ENCODE data around the gene DYNLT2B.

The DYNLT2B gene

DNA sequence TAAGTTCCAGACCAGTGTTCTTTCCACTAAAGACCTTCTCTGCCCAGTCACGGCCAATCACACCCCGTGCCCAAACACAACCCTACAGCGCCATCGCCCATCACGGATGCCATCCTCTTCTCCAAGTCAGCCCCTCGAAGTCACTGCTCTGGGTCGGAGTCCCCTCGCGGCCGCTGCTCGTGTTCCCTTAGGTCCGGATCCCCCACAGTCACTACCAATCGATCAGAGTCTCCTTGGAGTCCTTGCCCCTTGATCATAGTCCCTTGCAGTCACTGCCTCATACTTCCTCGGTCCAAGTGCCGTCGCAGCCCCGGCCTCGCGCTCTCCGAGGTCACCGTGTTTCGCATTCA is 31.0 kb downstream of the DYNLT2B start:
- TF ChIP-seq, protein P1, sequence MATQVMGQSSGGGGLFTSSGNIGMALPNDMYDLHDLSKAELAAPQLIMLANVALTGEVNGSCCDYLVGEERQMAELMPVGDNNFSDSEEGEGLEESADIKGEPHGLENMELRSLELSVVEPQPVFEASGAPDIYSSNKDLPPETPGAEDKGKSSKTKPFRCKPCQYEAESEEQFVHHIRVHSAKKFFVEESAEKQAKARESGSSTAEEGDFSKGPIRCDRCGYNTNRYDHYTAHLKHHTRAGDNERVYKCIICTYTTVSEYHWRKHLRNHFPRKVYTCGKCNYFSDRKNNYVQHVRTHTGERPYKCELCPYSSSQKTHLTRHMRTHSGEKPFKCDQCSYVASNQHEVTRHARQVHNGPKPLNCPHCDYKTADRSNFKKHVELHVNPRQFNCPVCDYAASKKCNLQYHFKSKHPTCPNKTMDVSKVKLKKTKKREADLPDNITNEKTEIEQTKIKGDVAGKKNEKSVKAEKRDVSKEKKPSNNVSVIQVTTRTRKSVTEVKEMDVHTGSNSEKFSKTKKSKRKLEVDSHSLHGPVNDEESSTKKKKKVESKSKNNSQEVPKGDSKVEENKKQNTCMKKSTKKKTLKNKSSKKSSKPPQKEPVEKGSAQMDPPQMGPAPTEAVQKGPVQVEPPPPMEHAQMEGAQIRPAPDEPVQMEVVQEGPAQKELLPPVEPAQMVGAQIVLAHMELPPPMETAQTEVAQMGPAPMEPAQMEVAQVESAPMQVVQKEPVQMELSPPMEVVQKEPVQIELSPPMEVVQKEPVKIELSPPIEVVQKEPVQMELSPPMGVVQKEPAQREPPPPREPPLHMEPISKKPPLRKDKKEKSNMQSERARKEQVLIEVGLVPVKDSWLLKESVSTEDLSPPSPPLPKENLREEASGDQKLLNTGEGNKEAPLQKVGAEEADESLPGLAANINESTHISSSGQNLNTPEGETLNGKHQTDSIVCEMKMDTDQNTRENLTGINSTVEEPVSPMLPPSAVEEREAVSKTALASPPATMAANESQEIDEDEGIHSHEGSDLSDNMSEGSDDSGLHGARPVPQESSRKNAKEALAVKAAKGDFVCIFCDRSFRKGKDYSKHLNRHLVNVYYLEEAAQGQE (IDR thresholded peaks at IDR 0.05; ENCODE audit: insufficient read depth in 1 of 2, low read depth in 2 of 2, low read length in 2 of 2), result no peak
- TF ChIP-seq TAF1 (IDR thresholded peaks at IDR 0.05; ENCODE audit: borderline replicate concordance, insufficient read depth, low read length), result no peak
- TF ChIP-seq SIN3A (IDR thresholded peaks at IDR 0.05; ENCODE audit: borderline replicate concordance, insufficient read depth, low read length), result no peak
- no peak for TF ChIP-seq POLR2AphosphoS5 (IDR thresholded peaks at IDR 0.05; ENCODE audit: low read depth, low read length)

DNA sequence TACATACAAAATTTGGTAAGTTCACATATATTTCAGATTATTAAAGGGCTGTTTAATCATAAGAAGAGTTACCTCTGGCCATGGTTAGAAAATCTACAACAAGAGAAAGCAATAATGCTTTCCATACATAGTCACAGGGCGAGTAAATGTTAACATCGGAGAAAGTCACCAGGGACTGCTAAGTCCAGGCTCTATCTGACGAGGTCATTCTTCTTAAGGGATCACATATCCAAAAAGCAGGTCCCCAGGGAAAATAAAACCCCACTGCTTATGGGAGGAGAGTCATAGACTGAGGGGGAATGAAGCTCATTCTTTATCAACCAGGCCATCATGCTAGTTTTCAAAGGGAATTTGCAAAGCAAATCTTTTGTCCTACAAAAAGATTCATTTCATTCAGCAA is 33.6 kb downstream of the DYNLT2B start:
- TF ChIP-seq SIN3A (IDR thresholded peaks at IDR 0.05; ENCODE audit: borderline replicate concordance, insufficient read depth, low read length) (no peak), POLR2AphosphoS5 (IDR thresholded peaks at IDR 0.05; ENCODE audit: low read depth, low read length) (no peak), FOXP2 (optimal IDR thresholded peaks at IDR 0.05; ENCODE audit: borderline replicate concordance, extremely low read depth, extremely low read length, insufficient read depth) (no peak), TAF1 (IDR thresholded peaks at IDR 0.05; ENCODE audit: borderline replicate concordance, insufficient read depth, low read length) (no peak)
- TF ChIP-seq, protein P1 (IDR thresholded peaks at IDR 0.05; ENCODE audit: insufficient read depth in 1 of 2, low read depth in 2 of 2, low read length in 2 of 2), result no peak

DNA sequence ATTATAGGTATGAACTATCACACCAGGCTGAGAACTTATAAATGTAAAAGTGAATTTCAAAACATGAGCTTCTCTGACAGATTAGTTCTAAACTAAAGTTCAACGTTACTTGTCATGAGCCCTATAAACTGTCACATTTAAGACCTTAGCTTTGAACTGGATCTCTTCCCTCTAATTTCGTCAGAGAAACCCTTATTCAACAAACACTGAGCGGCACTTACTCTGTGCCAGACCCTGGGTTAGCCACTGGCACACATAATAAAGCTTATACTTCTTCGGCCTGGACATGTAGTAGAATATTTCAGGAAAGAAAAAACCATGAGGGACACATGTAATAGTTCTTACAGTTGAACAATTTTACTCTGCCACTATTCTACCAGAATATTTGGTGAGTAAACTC is 36.1 kb downstream of the DYNLT2B start:
- TF ChIP-seq TAF1 (IDR thresholded peaks at IDR 0.05; ENCODE audit: borderline replicate concordance, insufficient read depth, low read length), result no peak
- TF ChIP-seq SIN3A (IDR thresholded peaks at IDR 0.05; ENCODE audit: borderline replicate concordance, insufficient read depth, low read length), result no peak
- TF ChIP-seq, protein P1 (IDR thresholded peaks at IDR 0.05; ENCODE audit: insufficient read depth in 1 of 2, low read depth in 2 of 2, low read length in 2 of 2), result no peak
- no peak for TF ChIP-seq POLR2AphosphoS5 (IDR thresholded peaks at IDR 0.05; ENCODE audit: low read depth, low read length)
- TF ChIP-seq FOXP2 (optimal IDR thresholded peaks at IDR 0.05; ENCODE audit: borderline replicate concordance, extremely low read depth, extremely low read length, insufficient read depth), result no peak

DNA sequence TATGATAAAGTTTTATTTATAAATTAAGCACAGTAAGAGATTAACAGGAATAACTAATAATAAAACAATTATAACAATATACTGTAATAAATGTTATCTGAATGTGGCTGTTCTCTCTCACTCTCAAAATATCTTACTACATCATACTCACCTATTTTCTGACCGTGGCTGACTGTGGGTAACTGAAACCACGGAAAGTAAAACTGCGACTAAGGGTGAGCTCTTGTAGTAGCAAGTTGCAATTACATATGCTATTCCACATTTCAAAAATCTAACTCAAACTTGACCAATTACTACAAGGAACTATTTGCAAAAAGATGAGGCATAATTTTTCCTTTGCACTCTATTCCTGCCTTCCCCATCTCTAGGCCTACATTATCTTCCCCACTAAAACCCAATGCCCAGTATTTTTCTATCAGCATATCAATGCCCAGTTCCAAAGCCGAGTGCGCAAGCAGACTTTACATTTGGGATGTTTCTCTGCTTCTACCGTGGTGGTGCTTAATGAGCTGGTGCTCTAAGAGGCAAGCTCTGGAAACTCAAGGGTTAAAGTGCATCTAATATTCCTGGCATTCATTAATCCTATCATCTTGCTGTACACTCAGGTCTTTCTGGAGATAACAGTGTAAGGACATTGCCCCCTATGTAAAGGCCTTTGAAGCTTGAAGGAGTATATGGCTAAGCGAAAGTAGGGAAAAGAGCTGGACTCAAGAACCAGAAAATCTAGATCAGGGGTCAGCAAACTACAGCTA is 37.2 kb downstream of the DYNLT2B start:
- TF ChIP-seq FOXP2 (optimal IDR thresholded peaks at IDR 0.05; ENCODE audit: borderline replicate concordance, extremely low read depth, extremely low read length, insufficient read depth) (no peak), SIN3A (IDR thresholded peaks at IDR 0.05; ENCODE audit: borderline replicate concordance, insufficient read depth, low read length) (no peak), TAF1 (IDR thresholded peaks at IDR 0.05; ENCODE audit: borderline replicate concordance, insufficient read depth, low read length) (no peak), POLR2AphosphoS5 (IDR thresholded peaks at IDR 0.05; ENCODE audit: low read depth, low read length) (no peak)
- TF ChIP-seq, protein P1 (IDR thresholded peaks at IDR 0.05; ENCODE audit: insufficient read depth in 1 of 2, low read depth in 2 of 2, low read length in 2 of 2), result no peak
